ENCODE data around the gene RASGRF2.

RASGRF2 gene

DNA sequence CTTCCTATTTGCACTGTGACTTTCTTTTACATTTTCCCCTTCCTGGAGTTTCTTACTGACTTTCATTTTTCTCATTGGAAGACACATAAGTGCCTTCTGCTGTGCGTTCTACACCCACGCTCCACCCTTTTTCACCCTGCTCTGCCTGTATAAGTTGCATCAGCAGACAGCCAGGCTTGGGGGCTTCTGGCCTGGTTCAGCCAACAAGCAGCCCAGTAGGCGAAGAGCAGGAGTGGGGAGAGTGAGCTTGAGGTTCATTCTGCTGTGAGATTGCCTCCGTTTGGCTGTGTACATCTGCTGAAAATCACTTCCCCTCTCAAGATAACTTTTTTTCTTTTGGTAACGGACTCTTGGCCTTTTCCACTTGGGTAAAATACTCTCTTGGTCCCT is 38.4 kb downstream of the RASGRF2 start:
- Histone ChIP-seq H3K9me3 (ENCODE audit: control insufficient read depth, low read length) (no peaks in the 10 kb centered on the region), H3K36me3 (ENCODE audit: control insufficient read depth, insufficient read depth, low read length) (no peaks in the 10 kb centered on the region), H3K27me3 (replicated peaks; ENCODE audit: control insufficient read depth, insufficient read depth, low read length, poor library complexity, severe bottlenecking) (no peaks in the 10 kb centered on the region), H3K4me3 (ENCODE audit: insufficient read depth, low read depth, low read length, poor library complexity, severe bottlenecking) (peak overlapping the region; percentile 16), H3K27ac (ENCODE audit: insufficient read depth, low read length, poor library complexity, severe bottlenecking) (no peak overlapping the region), H3K4me1 (ENCODE audit: control insufficient read depth, insufficient read depth, low read length, poor library complexity, severe bottlenecking) (peaks cover 14% of the 10 kb centered on the region)
- DNase-seq = no peak

DNA sequence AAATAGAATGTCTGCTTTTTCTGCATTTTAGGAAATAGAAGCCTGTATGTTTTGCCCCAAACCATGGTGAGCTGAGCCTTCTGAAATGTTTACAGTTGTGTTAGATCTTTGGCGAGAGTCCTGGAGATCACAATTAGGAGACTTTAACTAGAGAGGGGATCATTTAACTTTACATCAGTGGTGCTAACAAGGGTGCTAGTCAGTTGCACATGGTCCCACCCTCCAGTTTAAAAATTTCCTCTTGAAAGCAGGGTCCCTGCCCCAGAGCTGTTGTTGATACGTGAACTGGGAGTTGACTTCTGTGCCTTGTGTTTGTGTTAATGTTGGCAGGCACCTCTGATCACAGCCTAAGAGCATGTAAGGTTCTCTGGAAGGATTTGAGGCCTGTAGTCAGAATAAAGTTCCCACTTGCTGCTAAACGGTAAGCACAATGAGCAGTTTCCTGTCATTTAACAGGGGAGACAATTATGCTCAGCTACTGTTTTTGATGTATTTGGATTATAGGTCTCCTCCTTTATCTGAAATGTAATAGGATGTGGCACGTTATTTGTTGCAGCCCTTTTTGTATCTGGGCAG is 43.7 kb downstream of the RASGRF2 start:
- Histone ChIP-seq H3K4me3 (ENCODE audit: insufficient read depth, low read depth, low read length, poor library complexity, severe bottlenecking) (no peak overlapping the region), H3K36me3 (ENCODE audit: control insufficient read depth, insufficient read depth, low read length) (no peaks in the 10 kb centered on the region), H3K4me1 (ENCODE audit: control insufficient read depth, insufficient read depth, low read length, poor library complexity, severe bottlenecking) (peaks cover 20% of the 10 kb centered on the region), H3K9me3 (ENCODE audit: control insufficient read depth, low read length) (no peaks in the 10 kb centered on the region), H3K27me3 (replicated peaks; ENCODE audit: control insufficient read depth, insufficient read depth, low read length, poor library complexity, severe bottlenecking) (no peaks in the 10 kb centered on the region), H3K27ac (ENCODE audit: insufficient read depth, low read length, poor library complexity, severe bottlenecking) (no peak overlapping the region)
- DNase-seq = no peak

DNA sequence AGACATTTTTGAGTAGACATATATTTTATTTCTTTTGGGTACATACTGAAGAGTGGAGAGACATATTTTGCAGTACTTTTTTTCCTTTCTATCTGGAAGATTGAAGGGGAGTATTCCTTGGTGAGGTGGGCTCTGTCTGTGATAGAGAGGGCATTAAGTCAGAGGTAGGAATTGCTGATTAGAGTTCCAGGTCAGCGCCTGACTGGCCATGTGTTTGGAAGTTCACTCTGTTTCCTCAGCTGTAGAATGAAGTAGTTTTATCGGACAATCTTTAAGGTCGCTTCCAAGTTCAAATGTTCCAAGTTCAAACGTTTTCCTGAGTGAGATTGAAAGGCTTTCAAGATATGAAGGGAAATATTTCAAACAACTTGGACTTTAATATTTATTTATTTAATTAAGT is 45.5 kb downstream of the RASGRF2 start:
- Histone ChIP-seq H3K27me3 (replicated peaks; ENCODE audit: control insufficient read depth, insufficient read depth, low read length, poor library complexity, severe bottlenecking) (no peaks in the 10 kb centered on the region), H3K9me3 (ENCODE audit: control insufficient read depth, low read length) (no peaks in the 10 kb centered on the region), H3K4me1 (ENCODE audit: control insufficient read depth, insufficient read depth, low read length, poor library complexity, severe bottlenecking) (peaks cover 25% of the 10 kb centered on the region), H3K4me3 (ENCODE audit: insufficient read depth, low read depth, low read length, poor library complexity, severe bottlenecking) (no peak overlapping the region), H3K36me3 (ENCODE audit: control insufficient read depth, insufficient read depth, low read length) (no peaks in the 10 kb centered on the region), H3K27ac (ENCODE audit: insufficient read depth, low read length, poor library complexity, severe bottlenecking) (no peak overlapping the region)
- no peak for DNase-seq

DNA sequence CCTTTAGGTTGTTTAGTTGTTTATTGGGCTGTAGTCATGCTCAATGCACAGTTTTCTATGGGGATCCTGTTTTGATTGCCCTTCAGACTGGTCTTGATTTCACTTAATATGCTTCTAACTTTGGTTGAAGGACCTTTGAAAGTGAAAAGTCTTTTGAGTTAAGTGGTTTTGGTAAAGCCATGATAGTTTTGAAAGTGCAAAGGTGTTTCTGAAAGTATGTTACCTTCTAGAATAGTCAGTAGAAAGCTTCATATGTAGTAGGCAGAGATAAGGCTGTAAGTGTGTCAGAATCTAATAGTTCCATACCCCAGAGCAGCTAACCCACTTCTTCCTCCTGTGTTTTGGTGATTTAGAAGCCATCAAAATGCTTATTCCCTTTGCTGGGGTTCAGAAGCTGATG is 46.1 kb downstream of the RASGRF2 start:
- Histone ChIP-seq H3K4me3 (ENCODE audit: insufficient read depth, low read depth, low read length, poor library complexity, severe bottlenecking) (no peak overlapping the region), H3K9me3 (ENCODE audit: control insufficient read depth, low read length) (no peaks in the 10 kb centered on the region), H3K4me1 (ENCODE audit: control insufficient read depth, insufficient read depth, low read length, poor library complexity, severe bottlenecking) (peaks cover 25% of the 10 kb centered on the region), H3K27me3 (replicated peaks; ENCODE audit: control insufficient read depth, insufficient read depth, low read length, poor library complexity, severe bottlenecking) (no peaks in the 10 kb centered on the region), H3K27ac (ENCODE audit: insufficient read depth, low read length, poor library complexity, severe bottlenecking) (peak overlapping the region; percentile 77), H3K36me3 (ENCODE audit: control insufficient read depth, insufficient read depth, low read length) (no peaks in the 10 kb centered on the region)
- DNase-seq = no peak

DNA sequence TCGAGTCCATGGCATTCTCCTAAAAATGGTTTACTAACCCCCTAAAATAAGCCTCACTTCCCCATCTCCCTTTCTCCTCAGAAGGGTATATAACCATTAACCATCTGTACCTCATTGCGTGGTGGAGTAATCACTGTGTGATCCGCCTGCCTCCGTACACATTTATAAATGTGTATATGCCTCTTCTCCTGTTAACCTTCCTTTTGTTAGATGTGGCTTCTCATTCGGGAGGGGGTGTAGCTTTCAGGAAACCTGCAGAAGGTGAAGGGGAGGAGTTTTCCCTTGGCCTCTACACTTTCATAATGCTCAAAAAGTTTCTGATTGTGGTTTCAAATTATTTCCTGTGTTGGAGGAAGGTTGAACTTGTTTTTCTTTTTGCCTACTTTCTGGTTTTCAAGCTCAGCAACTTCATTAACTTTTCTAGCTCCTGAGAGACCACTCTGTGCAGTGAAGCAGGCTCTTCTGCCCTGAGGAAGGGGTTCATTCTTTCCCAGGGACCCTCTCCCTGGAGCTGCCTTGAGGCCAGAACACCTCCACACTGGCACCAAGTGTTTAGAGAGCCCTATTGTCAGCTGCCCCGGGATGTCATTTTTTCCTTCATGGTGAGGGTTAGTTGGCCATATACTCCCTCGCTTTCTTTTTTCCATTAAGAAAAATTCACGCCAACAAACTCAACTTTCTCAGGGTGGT is 46.9 kb downstream of the RASGRF2 start:
- peak; percentile 17 to 45 (median 37) for DNase-seq

DNA sequence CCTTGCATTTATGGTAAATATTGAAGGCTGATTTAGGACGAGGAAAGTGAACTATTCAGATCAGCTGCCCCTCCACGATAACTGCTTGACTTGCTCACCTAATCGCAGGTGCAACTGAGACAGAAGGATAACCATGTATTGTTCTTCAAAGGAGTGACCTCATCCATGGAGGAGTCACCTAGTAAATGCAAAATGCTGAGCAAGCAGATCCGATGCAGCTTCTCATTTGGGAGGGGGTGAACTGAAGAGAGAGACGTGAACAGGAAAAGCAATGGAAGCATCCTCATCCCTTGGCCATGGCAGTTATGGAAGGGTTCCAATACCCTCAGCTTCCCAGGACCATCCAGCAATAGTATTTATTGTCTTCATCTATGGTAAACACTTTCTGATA is 47.5 kb downstream of the RASGRF2 start:
- H3K4me1 ChIP-seq (ENCODE audit: control insufficient read depth, insufficient read depth, low read length, poor library complexity, severe bottlenecking) = peaks cover 25% of the 10 kb centered on the region
- peak overlapping the region; percentile 46 for H3K4me3 ChIP-seq (ENCODE audit: insufficient read depth, low read depth, low read length, poor library complexity, severe bottlenecking)
- no peaks in the 10 kb centered on the region for H3K9me3 ChIP-seq (ENCODE audit: control insufficient read depth, low read length)
- H3K36me3 ChIP-seq (ENCODE audit: control insufficient read depth, insufficient read depth, low read length) = no peaks in the 10 kb centered on the region
- H3K27ac ChIP-seq (ENCODE audit: insufficient read depth, low read length, poor library complexity, severe bottlenecking) = peak overlapping the region; percentile 77
- no peaks in the 10 kb centered on the region for H3K27me3 ChIP-seq (replicated peaks; ENCODE audit: control insufficient read depth, insufficient read depth, low read length, poor library complexity, severe bottlenecking)
- peak in 1 of 3 donors; percentile 25 for DNase-seq

More for the DNA sequence above, 46.9 kb downstream of the RASGRF2 start:
- Histone ChIP-seq H3K27me3 (replicated peaks; ENCODE audit: control insufficient read depth, insufficient read depth, low read length, poor library complexity, severe bottlenecking) (no peaks in the 10 kb centered on the region), H3K36me3 (ENCODE audit: control insufficient read depth, insufficient read depth, low read length) (no peaks in the 10 kb centered on the region), H3K4me1 (ENCODE audit: control insufficient read depth, insufficient read depth, low read length, poor library complexity, severe bottlenecking) (peaks cover 25% of the 10 kb centered on the region), H3K9me3 (ENCODE audit: control insufficient read depth, low read length) (no peaks in the 10 kb centered on the region), H3K4me3 (ENCODE audit: insufficient read depth, low read depth, low read length, poor library complexity, severe bottlenecking) (peak overlapping the region; percentile 46), H3K27ac (ENCODE audit: insufficient read depth, low read length, poor library complexity, severe bottlenecking) (peak overlapping the region; percentile 77)

DNA sequence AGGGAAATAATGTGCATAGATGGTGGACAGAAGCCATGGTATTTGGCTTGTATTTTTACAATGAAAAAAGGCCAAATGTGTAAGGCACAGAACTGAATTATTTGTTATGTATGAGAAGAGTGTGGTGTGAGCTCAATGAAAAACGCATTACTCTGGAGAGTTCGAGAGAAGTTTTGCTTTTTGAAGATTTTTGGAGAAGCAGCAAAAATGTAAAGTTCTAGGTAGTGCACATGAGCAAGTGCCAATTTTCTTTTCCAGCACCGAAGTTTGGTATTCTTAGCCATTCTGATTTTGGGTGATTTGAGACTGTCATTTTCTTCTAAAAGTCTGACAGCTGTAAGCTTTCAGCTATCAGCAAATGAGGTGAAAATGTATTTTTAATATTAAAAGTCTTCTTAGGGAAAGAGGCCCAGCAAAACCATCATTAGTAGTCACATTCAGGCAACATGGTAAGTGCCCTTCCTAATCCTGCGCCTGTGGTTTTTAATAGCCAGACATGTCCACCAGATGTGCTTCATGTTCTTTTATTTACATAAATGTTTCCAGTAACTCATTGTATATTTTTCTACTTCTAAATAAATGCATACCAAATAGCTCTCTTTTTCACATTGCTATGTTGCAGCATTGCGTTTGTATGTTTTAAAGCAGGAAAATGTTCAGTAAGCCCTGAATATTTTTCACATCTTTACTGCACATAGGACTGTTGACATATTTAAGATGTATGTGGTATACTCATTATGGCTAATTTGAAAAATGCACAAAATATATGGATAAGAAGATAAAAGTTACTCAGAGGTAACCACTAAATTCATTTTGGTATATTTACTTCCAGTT is 50.4 kb downstream of the RASGRF2 start:
- DNase-seq = no peak
- Histone ChIP-seq H3K36me3 (ENCODE audit: control insufficient read depth, insufficient read depth, low read length) (no peaks in the 10 kb centered on the region), H3K4me3 (ENCODE audit: insufficient read depth, low read depth, low read length, poor library complexity, severe bottlenecking) (no peak overlapping the region), H3K4me1 (ENCODE audit: control insufficient read depth, insufficient read depth, low read length, poor library complexity, severe bottlenecking) (peaks cover 15% of the 10 kb centered on the region), H3K27me3 (replicated peaks; ENCODE audit: control insufficient read depth, insufficient read depth, low read length, poor library complexity, severe bottlenecking) (no peaks in the 10 kb centered on the region), H3K9me3 (ENCODE audit: control insufficient read depth, low read length) (no peaks in the 10 kb centered on the region), H3K27ac (ENCODE audit: insufficient read depth, low read length, poor library complexity, severe bottlenecking) (no peak overlapping the region)

DNA sequence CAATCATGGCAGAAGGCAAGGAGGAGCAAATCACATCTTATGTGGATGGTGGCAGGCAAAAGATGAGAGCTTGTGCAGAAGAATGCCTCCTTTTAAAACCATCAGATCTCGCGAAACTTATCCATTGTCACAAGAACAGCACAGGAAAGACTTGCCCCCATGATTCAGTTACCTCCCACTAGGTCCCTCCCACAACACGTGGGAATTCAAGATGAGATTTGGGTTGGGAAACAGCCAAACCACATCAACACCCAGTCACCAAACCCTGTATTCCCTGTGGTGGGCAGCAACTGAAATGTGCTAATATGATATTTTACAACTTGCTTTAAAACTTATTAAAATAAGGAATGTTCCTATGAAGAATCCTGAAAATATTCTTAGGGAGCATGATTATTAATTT is 54.2 kb downstream of the RASGRF2 start:
- no peaks in the 10 kb centered on the region for H3K9me3 ChIP-seq (ENCODE audit: control insufficient read depth, low read length)
- H3K4me3 ChIP-seq (ENCODE audit: insufficient read depth, low read depth, low read length, poor library complexity, severe bottlenecking) = no peak overlapping the region
- no peak overlapping the region for H3K27ac ChIP-seq (ENCODE audit: insufficient read depth, low read length, poor library complexity, severe bottlenecking)
- no peaks in the 10 kb centered on the region for H3K27me3 ChIP-seq (replicated peaks; ENCODE audit: control insufficient read depth, insufficient read depth, low read length, poor library complexity, severe bottlenecking)
- no peak for DNase-seq
- H3K36me3 ChIP-seq (ENCODE audit: control insufficient read depth, insufficient read depth, low read length) = no peaks in the 10 kb centered on the region
- peaks cover 2% of the 10 kb centered on the region for H3K4me1 ChIP-seq (ENCODE audit: control insufficient read depth, insufficient read depth, low read length, poor library complexity, severe bottlenecking)

DNA sequence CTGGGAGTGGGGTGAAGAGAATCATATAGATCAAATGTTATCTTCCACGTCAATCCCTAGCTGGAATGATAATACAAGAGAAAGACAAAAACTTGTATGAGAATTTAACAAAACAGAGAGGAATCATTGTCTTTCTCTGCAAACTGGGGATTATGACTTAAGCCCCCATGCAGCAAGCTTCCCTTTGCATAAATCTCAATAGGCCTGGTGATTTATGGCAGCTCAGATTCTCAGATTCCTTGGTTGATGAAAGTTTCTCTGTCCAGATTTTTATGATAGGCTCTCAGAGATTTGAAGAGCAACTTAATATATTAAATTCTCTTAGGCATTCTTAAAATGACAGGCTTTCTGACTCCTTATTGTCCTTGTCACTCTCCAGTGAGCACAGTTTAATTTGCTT is 56.0 kb downstream of the RASGRF2 start:
- no peaks in the 10 kb centered on the region for H3K36me3 ChIP-seq (ENCODE audit: control insufficient read depth, insufficient read depth, low read length)
- H3K27me3 ChIP-seq (replicated peaks; ENCODE audit: control insufficient read depth, insufficient read depth, low read length, poor library complexity, severe bottlenecking) = no peaks in the 10 kb centered on the region
- H3K4me1 ChIP-seq (ENCODE audit: control insufficient read depth, insufficient read depth, low read length, poor library complexity, severe bottlenecking) = no peaks in the 10 kb centered on the region
- DNase-seq = no peak
- H3K27ac ChIP-seq (ENCODE audit: insufficient read depth, low read length, poor library complexity, severe bottlenecking) = no peak overlapping the region
- H3K4me3 ChIP-seq (ENCODE audit: insufficient read depth, low read depth, low read length, poor library complexity, severe bottlenecking) = no peak overlapping the region
- H3K9me3 ChIP-seq (ENCODE audit: control insufficient read depth, low read length) = no peaks in the 10 kb centered on the region

DNA sequence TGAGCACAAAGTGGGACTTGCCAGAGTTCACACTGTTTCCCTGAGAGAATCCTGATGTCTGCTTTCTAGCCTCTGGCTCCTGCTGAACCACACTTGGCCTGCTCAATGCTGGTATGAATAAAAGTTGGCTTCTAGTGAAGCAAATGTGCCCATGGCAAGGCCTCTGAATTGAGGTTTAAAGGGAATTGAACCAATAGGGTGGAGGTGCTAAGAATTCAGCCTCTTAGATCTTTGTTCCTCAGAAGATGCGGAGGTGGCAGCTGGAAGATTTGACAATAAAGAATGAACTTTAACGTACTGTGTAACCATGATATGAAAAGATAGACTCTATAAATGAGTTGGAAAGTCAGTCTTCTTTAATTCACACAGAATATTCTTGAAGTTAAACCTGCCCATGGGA is 57.2 kb downstream of the RASGRF2 start:
- H3K27ac ChIP-seq (ENCODE audit: insufficient read depth, low read length, poor library complexity, severe bottlenecking) = no peak overlapping the region
- no peak for DNase-seq
- H3K9me3 ChIP-seq (ENCODE audit: control insufficient read depth, low read length) = no peaks in the 10 kb centered on the region
- no peak overlapping the region for H3K4me3 ChIP-seq (ENCODE audit: insufficient read depth, low read depth, low read length, poor library complexity, severe bottlenecking)
- no peaks in the 10 kb centered on the region for H3K27me3 ChIP-seq (replicated peaks; ENCODE audit: control insufficient read depth, insufficient read depth, low read length, poor library complexity, severe bottlenecking)
- peaks cover 4% of the 10 kb centered on the region for H3K4me1 ChIP-seq (ENCODE audit: control insufficient read depth, insufficient read depth, low read length, poor library complexity, severe bottlenecking)
- H3K36me3 ChIP-seq (ENCODE audit: control insufficient read depth, insufficient read depth, low read length) = no peaks in the 10 kb centered on the region

Measured in effector memory CD4-positive, alpha-beta T cell (primary cell).